Activated CD4-positive, alpha-beta T cell treated with anti-CD3 and anti-CD28 coated beads for 48 hours (primary cell): ENCODE data around the gene FAM131B.
"Not testable (repeated sequence)": the region's sequence is repeated elsewhere in the genome, so short reads cannot be mapped to it uniquely, and the experiment has no call there.

Source experiments
- DNase-seq: peaks from one replicate; pipeline ENCODE4 v3.0.0-alpha.2; 2020

The FAM131B gene

DNA sequence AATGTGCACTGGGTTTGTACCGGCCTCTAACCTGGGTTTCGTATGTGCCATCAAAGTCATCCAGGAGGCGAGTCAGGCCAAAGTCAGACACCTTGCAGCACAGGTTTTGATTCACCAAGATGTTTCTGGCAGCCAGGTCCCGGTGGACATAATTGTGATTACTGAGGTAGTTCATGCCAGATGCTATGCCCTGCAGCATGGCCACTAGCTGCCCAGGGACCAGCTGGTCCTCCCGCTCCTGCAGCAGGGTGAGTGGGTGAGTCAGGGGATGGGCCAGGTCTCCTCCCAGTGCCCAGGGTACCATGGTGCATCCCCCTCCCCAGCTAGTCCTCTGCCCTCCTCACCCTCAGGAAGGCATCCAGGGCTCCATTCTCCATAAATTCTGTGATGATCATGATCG, 32.3 kb upstream of the FAM131B start:
- no peak for DNase-seq

DNA sequence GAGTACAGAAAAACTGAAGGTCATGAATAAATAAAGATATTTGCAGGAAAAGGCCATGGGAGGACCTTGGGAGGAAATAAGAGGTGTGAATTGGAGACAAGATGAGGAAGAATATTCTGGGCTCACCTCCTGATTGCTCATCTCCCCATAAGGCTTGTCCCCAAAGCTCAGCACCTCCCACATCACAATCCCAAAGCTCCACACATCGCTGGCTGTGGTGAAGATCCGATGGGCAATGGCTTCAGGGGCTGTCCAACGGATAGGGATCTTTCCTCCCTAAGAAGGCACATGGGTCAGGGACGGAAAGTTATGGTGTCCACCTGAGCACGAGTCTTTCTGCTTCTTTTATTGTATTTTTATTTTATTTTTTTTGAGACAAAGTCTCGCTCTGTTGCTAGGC, 31.6 kb upstream of the FAM131B start:
- DNase-seq = no peak

DNA sequence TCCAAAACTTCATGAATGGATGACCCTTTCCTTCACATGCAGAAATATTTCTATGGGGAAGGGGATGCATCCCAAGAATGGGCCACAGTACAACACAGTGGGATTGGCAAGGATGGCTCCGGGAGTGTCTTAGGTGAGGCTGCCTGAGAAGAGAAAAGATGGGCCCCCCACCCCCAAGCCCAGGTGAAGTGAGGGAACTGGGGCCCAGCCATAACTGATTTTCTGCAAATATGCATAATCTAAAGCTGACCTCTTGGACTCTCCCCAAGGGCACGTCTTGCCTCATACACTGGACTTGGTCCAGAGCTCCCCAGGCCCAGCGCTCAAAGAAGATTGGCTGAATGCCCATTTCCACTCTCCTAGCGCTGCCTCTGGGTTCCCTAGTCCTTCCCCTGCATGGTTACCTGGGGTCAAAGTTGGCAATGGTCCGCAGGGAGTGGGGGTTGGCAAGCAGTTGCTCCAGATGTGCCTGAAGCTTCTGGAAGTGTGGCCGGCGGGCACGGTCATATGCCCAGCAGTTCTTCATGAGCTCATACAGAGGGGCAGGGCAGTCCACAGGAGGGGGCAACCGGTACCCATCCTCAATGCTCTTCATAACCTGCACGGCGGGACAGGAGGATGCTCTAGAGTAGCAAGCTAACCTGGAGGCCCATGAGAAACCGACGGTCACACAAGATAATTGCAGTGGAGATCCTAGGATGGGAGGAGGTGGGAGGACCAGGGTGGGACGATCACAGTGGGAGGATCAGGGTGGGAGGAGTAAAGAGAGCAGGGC, 30.9 kb upstream of the FAM131B start:
- no peak for DNase-seq

DNA sequence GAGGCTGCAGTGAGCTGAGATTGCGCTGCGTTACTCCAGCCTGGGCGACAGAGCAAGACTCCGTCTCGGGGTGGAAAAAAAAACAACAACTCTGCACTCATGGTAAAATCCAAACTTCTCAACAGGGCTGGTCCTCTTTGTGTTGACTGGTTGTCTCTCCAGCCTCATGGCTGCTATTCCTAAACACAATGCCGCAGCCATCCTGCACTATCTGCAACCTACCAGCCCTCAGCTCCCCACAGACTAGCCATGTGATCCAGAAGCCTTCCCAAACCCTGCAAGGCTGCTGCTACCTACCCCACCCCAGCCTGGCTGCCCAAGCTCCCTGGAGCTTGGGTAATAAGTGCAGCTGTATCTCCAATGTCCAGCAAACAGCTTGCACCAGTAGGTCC, 30.4 kb upstream of the FAM131B start:
- DNase-seq = no peak

GRCh38 chr7:143392427-143392826, 29.9 kb upstream of the FAM131B start:
- not testable (repeated sequence) for DNase-seq

- no peak for DNase-seq
Measured at GRCh38 chr7:143391462-143392404, 29.2 kb upstream of the FAM131B start.

GRCh38 chr7:143390773-143391317, 28.3 kb upstream of the FAM131B start:
- DNase-seq = no peak

DNA sequence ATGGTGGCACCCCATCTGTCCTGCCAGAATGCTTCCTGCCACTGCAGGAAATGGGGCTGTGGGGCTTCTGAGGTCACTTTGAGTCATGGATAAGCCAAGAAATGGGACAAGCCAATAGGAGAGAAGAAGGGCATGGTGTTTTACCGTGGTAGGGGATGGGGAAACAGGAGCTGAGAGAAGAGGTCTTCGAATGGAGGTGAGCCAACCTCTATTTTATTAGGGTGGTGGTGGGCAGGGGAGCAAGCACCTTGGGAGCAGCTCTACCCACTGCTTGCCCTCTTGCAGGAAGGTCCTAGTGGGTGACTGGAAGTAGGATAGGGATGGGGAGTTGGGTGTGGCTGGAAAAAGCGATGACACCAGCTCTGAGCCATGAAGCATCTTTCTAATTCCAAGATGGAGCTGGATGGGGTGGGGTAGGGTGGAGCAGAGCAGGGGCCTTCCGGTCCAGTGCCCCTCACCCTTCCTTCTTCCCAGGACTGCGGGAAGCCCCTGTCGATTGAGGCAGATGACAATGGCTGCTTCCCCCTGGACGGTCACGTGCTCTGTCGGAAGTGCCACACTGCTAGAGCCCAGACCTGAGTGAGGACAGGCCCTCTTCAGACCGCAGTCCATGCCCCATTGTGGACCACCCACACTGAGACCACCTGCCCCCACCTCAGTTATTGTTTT, 27.7 kb upstream of the FAM131B start:
- no peak for DNase-seq

DNA sequence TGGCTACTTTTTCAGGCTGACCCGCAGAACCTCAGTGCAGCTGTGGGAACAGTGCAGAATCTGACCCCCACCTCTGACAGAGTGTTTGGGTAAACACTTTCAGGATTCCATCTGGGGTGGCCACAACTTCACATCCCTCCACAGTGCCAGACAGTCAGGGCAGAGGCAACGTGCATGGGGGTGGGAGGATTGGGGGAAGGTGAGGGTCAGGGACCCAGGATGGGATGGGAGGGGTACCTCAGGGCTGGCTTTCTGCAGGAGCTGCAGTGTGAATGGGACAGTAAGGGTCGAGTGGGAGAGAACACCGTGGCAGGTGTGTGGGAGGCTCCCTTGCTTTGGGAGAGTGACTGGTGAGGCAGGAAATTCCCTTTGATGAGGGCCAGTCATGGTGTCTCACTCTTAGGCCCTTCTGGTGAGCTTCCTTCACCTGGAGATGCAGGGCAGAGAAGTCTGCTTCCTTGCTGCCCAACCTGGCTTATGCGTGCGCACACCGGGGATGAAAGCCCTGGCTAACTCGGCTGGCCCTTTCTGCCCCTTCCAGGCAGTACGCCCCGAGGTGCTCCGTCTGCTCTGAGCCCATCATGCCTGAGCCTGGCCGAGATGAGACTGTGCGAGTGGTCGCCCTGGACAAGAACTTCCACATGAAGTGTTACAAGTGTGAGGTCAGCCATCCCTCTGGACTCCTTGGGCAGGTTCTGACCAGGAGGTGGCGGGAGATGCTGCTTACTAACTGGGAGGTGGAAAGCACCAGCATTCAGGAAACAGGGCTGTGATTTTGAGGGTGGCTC, 27.0 kb upstream of the FAM131B start:
- DNase-seq = no peak

DNA sequence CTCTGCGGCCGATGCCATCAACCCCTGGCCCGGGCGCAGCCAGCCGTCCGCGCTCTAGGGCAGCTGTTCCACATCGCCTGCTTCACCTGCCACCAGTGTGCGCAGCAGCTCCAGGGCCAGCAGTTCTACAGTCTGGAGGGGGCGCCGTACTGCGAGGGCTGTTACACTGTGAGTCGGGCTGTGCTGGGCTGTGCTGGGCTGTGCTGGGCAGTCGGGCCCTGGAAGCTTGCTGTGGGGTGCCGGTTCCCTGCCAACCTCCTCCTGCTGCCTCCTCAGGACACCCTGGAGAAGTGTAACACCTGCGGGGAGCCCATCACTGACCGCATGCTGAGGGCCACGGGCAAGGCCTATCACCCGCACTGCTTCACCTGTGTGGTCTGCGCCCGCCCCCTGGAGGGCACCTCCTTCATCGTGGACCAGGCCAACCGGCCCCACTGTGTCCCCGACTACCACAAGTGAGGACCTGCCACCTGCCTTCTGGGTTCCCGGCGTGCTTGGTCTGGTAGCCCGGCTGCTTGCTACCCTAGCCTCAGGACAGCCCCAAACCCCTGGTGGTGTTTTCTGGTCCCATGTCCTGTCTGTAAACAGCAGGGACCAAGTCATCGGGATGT, 26.1 kb upstream of the FAM131B start:
- no peak for DNase-seq

GRCh38 chr7:143388051-143388450, 25.5 kb upstream of the FAM131B start:
- DNase-seq = no peak

GRCh38 chr7:143387156-143387975, 24.9 kb upstream of the FAM131B start:
- no peak for DNase-seq

GRCh38 chr7:143385891-143386781, 23.6 kb upstream of the FAM131B start:
- no peak for DNase-seq

GRCh38 chr7:143384661-143385631, 22.4 kb upstream of the FAM131B start:
- no peak for DNase-seq

DNA sequence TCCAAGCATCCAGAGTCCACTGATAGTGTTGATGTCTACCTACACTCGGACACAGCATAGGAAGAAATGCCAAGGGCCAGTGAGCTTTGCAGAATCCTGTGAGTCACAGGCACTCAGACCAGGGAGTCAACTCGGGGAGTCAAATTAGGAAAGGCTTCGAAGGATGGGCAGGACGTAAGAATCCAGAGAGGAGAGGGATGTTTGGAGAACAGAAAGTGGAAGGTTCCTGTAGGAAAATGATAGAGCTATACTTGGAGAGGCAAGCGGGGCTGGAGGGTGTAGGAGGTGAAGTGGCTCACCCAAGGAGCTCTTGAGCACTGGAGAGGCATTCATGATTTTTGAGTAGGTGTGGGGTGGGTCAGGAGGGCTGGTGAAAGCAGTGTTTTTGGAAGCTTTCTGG, 21.6 kb upstream of the FAM131B start:
- DNase-seq = no peak

DNA sequence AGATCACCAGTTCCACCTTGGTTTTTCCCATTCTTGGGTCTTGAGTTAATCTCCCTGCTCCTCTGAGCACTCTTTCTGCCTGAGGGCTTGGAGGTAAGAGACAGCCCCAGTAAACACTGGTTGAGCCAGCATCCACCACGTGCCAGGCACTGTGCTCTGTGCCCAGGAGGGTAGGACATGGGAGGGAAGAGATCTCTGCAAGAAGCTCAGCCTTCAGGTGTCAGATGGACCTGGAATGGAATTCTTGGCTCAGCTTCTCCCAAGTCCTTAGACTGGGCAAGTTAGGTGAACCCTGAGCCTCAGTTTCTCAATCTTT, 21.1 kb upstream of the FAM131B start:
- DNase-seq = no peak

DNA sequence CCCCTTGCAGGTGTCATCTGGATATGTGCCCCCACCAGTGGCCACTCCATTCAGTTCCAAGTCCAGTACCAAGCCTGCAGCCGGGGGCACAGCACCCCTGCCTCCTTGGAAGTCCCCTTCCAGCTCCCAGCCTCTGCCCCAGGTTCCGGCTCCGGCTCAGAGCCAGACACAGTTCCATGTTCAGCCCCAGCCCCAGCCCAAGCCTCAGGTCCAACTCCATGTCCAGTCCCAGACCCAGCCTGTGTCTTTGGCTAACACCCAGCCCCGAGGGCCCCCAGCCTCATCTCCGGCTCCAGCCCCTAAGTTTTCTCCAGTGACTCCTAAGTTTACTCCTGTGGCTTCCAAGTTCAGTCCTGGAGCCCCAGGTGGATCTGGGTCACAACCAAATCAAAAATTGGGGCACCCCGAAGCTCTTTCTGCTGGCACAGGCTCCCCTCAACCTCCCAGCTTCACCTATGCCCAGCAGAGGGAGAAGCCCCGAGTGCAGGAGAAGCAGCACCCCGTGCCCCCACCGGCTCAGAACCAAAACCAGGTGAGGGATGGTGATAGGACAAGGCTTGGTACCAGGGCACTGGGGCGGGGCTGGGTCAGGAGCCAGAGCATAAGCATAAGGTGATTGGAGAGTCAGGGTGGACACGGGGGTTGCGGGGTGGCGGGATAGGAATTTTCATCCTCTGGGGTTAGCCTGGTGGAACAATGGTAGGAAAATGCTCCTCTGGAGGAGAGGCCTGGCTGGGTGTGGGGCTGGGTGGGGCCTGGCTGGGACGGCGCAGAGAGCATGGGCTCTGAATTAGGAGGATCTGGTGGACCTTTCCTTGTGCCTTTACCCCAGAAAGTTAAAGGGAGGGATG, 20.5 kb upstream of the FAM131B start:
- DNase-seq = no peak
